Measurements from ENCODE around the gene GMDS. TPM values are rescaled to one million over a fixed set of nuclear protein-coding genes. Genes with fewer than 3 reads are reported as not detected.

The GMDS gene
- total and polyA plus RNA-seq, 2 of the 8 experiments (the other 6 are each of a cell fraction or from before 2014, with no cell fraction given): 16.8 to 50.0 TPM

DNA sequence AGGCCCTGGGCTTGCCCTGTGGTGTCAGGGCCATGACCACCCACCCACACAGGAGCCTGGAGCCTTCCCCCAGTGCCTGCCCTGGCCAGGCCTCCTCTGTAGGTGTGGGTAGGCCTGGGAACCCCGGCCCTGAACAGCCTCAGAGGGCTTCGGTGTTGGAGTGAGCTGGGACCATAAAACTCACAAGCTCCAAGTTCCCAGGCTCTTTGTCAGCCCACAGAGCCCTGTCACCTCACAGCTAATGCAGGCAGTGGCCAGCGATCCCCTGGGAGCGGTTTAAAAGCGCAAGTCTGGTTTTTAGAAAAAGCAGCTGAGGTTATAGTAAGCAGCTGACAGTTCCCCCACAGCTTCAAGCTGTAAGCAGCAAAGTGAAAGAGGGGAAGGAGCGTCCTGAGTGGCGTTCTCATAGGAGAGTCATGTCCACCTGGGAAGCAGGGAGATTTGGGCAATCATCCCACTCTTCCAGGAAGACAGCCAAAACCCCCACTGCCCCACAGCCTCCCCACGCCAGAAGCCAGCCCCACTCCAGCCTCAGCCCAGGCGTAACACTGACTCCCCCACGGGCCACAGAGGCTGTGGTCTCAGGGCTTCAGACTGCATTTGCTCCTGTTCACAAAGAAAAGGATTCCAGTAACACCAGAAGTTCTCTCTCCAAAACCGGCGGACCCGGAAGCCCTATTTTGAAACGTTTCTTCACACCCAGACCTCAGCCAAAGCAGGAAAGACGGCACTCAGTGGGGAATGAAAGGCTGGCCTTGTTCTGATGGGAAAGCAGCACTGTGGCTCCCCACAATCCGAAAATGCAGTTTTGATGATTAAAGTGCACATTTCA lies 670.0 kb downstream of the GMDS start:
- DNase-seq (ENCODE audit: low read depth in 1 of 2, low spot score in 2 of 2) (no peak), FAIRE-seq (no peak)
- Histone ChIP-seq H3K23ac (ENCODE audit: insufficient read length) (no peak overlapping the region), H3K9me3 (ENCODE audit: insufficient read depth in 2 of 2, low read depth in 1 of 2, low read length in 1 of 2) (no peaks in the 10 kb centered on the region), H3K4ac (replicated peaks; ENCODE audit: insufficient read length, low read depth, low read length) (peak overlapping the region; percentile 39), H3K9ac (replicated peaks in 1 of 4; ENCODE audit: extremely low read depth in 1 of 4, low read depth in 3 of 4, low read length in 3 of 4) (no peak overlapping the region), H3K56ac (replicated peaks; ENCODE audit: insufficient read length, low read depth, low read length) (no peak overlapping the region), H2BK15ac (ENCODE audit: low read length) (no peak overlapping the region), H3K27ac (ENCODE audit: low read depth, low read length) (no peak overlapping the region), H2AK5ac (ENCODE audit: low read depth, low read length) (no peak overlapping the region), H2AFZ (ENCODE audit: low read length) (0 out of 2 replicates have a peak overlapping the region, but pooled peaks have one; percentile 6), H3K4me3 (ENCODE audit: extremely low read depth in 1 of 4, insufficient read depth in 2 of 4, low read depth in 3 of 4, low read length in 4 of 4) (no peak overlapping the region), H3K79me1 (ENCODE audit: low read depth, low read length) (no peaks in the 10 kb centered on the region), H3K14ac (ENCODE audit: insufficient read length) (no peak overlapping the region), H3K23me2 (ENCODE audit: low read depth, low read length) (no peaks in the 10 kb centered on the region), H4K8ac (ENCODE audit: extremely low read depth, insufficient read depth, low read length) (no peak overlapping the region), H3K18ac (ENCODE audit: extremely low read depth, low read length) (peak overlapping the region; percentile 48; the same call in 1 of the 2 replicates), H4K20me1 (replicated peaks in 1 of 2; ENCODE audit: control insufficient read depth in 1 of 2, insufficient read depth in 2 of 2, low read length in 2 of 2) (no peaks in the 10 kb centered on the region), H3K79me2 (ENCODE audit: control insufficient read depth in 1 of 2, insufficient read depth in 2 of 2, low read length in 2 of 2) (no peaks in the 10 kb centered on the region), H4K91ac (replicated peaks; ENCODE audit: insufficient read length, low read length) (no peak overlapping the region), H3K27me3 (replicated peaks in 1 of 4; ENCODE audit: control insufficient read depth in 3 of 4, extremely low read depth in 1 of 4, insufficient read depth in 3 of 4, low read length in 3 of 4) (peaks cover 0 to 3% (median 0%) of the 10 kb centered on the region in 4 experiments; a peak in 1 of 7 replicates), H2BK120ac (replicated peaks; ENCODE audit: low read depth, low read length) (no peak overlapping the region), H2BK5ac (ENCODE audit: low read depth, low read length) (no peak overlapping the region), H2BK12ac (ENCODE audit: low read depth, low read length) (peak overlapping the region; percentile 60; the same call in 1 of the 2 replicates), H3K36me3 (ENCODE audit: control insufficient read depth in 2 of 4, insufficient read depth in 4 of 4, low read length in 3 of 4) (no peaks in the 10 kb centered on the region), H3K4me2 (ENCODE audit: insufficient read depth in 1 of 2, low read depth in 2 of 2, low read length in 2 of 2) (peak overlapping the region; percentile 17 to 26; a peak in 1 of 4 replicates), H3K4me1 (replicated peaks in 1 of 4; ENCODE audit: control insufficient read depth in 3 of 4, insufficient read depth in 4 of 4, low read length in 3 of 4) (peaks cover 0 to 8% (median 4%) of the 10 kb centered on the region in 4 experiments; a peak in 4 of 7 replicates), H4K5ac (ENCODE audit: insufficient read length, low read depth, low read length) (no peak overlapping the region), H2BK20ac (ENCODE audit: low read length) (0 out of 2 replicates have a peak overlapping the region, but pooled peaks have one; percentile 32)
- TF ChIP-seq, protein P1, sequence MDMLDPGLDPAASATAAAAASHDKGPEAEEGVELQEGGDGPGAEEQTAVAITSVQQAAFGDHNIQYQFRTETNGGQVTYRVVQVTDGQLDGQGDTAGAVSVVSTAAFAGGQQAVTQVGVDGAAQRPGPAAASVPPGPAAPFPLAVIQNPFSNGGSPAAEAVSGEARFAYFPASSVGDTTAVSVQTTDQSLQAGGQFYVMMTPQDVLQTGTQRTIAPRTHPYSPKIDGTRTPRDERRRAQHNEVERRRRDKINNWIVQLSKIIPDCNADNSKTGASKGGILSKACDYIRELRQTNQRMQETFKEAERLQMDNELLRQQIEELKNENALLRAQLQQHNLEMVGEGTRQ (IDR thresholded peaks at IDR 0.05; ENCODE audit: low read length): no peak
- TF ChIP-seq, protein P2, sequence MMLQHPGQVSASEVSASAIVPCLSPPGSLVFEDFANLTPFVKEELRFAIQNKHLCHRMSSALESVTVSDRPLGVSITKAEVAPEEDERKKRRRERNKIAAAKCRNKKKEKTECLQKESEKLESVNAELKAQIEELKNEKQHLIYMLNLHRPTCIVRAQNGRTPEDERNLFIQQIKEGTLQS (IDR thresholded peaks at IDR 0.05; ENCODE audit: insufficient read depth, low read depth, low read length): no peak
- TF ChIP-seq ASH2L (IDR thresholded peaks at IDR 0.05; ENCODE audit: low read length): peak; percentile 38
- TF ChIP-seq, protein P3, sequence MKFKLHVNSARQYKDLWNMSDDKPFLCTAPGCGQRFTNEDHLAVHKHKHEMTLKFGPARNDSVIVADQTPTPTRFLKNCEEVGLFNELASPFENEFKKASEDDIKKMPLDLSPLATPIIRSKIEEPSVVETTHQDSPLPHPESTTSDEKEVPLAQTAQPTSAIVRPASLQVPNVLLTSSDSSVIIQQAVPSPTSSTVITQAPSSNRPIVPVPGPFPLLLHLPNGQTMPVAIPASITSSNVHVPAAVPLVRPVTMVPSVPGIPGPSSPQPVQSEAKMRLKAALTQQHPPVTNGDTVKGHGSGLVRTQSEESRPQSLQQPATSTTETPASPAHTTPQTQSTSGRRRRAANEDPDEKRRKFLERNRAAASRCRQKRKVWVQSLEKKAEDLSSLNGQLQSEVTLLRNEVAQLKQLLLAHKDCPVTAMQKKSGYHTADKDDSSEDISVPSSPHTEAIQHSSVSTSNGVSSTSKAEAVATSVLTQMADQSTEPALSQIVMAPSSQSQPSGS (IDR thresholded peaks at IDR 0.05; ENCODE audit: low read length): no peak
- CTCF ChIA-PET (ENCODE audit: partially characterized antibody): interaction anchor here (0.6 to 4.3 kb wide), 10 partner anchors 12 to 178 kb away, joined by 3 to 20 read pairs (median 4); no protein-coding TSS in a partner anchor
- WGBS, 2 experiments (ENCODE audit: extremely low coverage in 1 of 2, insufficient coverage in 1 of 2, insufficient read length in 1 of 2, insufficient replicate concordance in 2 of 2, low coverage in 1 of 2, low lambda C conversion rate in 2 of 2, missing lambda C conversion rate in 1 of 2): 77% methylated on average over 16 of the region's 16 CpGs; no CpG with 5 or more reads in 1 of the 2 experiments
- POLR2A ChIA-PET (ENCODE audit: partially characterized antibody): interaction anchor here (0.6 kb wide), 1 partner anchor 404 kb away, joined by 3 read pairs; no protein-coding TSS in a partner anchor
